ENCODE data around the gene MYLK. TPM values are rescaled to one million over a fixed set of nuclear protein-coding genes. Genes with fewer than 3 reads are reported as not detected.
A peak's percentile ranks its signal among the peaks of the same experiment; 100 is the strongest.

The MYLK gene
- total RNA-seq, 1 donor from 2014 or later = 20.1 TPM

GRCh38 chr3:123773681-123774431, 110.3 kb downstream of the MYLK start:
- H3K4me3 Mint-ChIP-seq = no peak overlapping the region

GRCh38 chr3:123769356-123769743, 114.8 kb downstream of the MYLK start:
- DNase-seq (ENCODE audit: low read depth, low spot score) = no peak
- Mint-ChIP-seq H3K4me1 (peaks cover 22% of the 10 kb centered on the region), H3K9me3 (no peaks in the 10 kb centered on the region), H3K27ac (ENCODE audit: unreplicated experiment) (no peak overlapping the region), H3K27me3 (ENCODE audit: low read depth) (no peaks in the 10 kb centered on the region), H3K4me3 (no peak overlapping the region), H3K36me3 (ENCODE audit: low read depth) (no peaks in the 10 kb centered on the region)
- TF ChIP-seq CTCF (conservative IDR thresholded peaks at IDR 0.05) = no peak

More at GRCh38 chr3:123773681-123774431, 110.3 kb downstream of the MYLK start:
- Mint-ChIP-seq H3K27me3 (ENCODE audit: low read depth) (no peaks in the 10 kb centered on the region), H3K27ac (ENCODE audit: unreplicated experiment) (peak overlapping the region; percentile 50), H3K36me3 (ENCODE audit: low read depth) (no peaks in the 10 kb centered on the region), H3K9me3 (no peaks in the 10 kb centered on the region), H3K4me1 (peaks cover 12% of the 10 kb centered on the region)
- DNase-seq (ENCODE audit: low read depth, low spot score) = no peak
- no peak for TF ChIP-seq CTCF (conservative IDR thresholded peaks at IDR 0.05)

GRCh38 chr3:123768480-123769355, 115.4 kb downstream of the MYLK start:
- Mint-ChIP-seq H3K4me3 (no peak overlapping the region), H3K36me3 (ENCODE audit: low read depth) (peaks cover under 1% of the 10 kb centered on the region)
- no peak for DNase-seq (ENCODE audit: low read depth, low spot score)

GRCh38 chr3:123767564-123768292, 116.4 kb downstream of the MYLK start:
- Mint-ChIP-seq H3K27me3 (ENCODE audit: low read depth) (no peaks in the 10 kb centered on the region), H3K36me3 (ENCODE audit: low read depth) (peaks cover 3% of the 10 kb centered on the region), H3K9me3 (no peaks in the 10 kb centered on the region), H3K4me3 (no peak overlapping the region), H3K27ac (ENCODE audit: unreplicated experiment) (no peak overlapping the region), H3K4me1 (peaks cover 12% of the 10 kb centered on the region)
- TF ChIP-seq CTCF (conservative IDR thresholded peaks at IDR 0.05) = no peak
- no peak for DNase-seq (ENCODE audit: low read depth, low spot score)

More at GRCh38 chr3:123768480-123769355, 115.4 kb downstream of the MYLK start:
- TF ChIP-seq CTCF (conservative IDR thresholded peaks at IDR 0.05) = no peak
- H3K9me3 Mint-ChIP-seq = no peaks in the 10 kb centered on the region
- H3K4me1 Mint-ChIP-seq = peaks cover 16% of the 10 kb centered on the region
- H3K27me3 Mint-ChIP-seq (ENCODE audit: low read depth) = no peaks in the 10 kb centered on the region
- H3K27ac Mint-ChIP-seq (ENCODE audit: unreplicated experiment) = no peak overlapping the region

GRCh38 chr3:123767009-123767372, 117.1 kb downstream of the MYLK start:
- Mint-ChIP-seq H3K4me3 (no peak overlapping the region), H3K4me1 (peaks cover 12% of the 10 kb centered on the region), H3K27me3 (ENCODE audit: low read depth) (no peaks in the 10 kb centered on the region), H3K36me3 (ENCODE audit: low read depth) (peaks cover 3% of the 10 kb centered on the region), H3K9me3 (no peaks in the 10 kb centered on the region), H3K27ac (ENCODE audit: unreplicated experiment) (no peak overlapping the region)
- no peak for TF ChIP-seq CTCF (conservative IDR thresholded peaks at IDR 0.05)
- no peak for DNase-seq (ENCODE audit: low read depth, low spot score)

Measured in neural crest cell (in vitro differentiated cells).